SHP77 treated with DMSO at 0.1 percent for 48 hours (cell line): Measurements from ENCODE around the gene DPY30.
"Not testable (repeated sequence)": the region's sequence is repeated elsewhere in the genome, so short reads cannot be mapped to it uniquely, and the experiment has no call there.

Experiments used
- DNase-seq: peaks from one replicate; lab custom pipeline; 2025; lab: John Stamatoyannopoulos, UW

The DPY30 gene

GRCh38 chr2:32039447-32040219 lies at the start of gene DPY30:
Gene DPY30, minus strand, starts transcription at chr2:32039805. Its CDS starts 349 bp downstream, at chr2:32039456.
- peak; percentile 60 for DNase-seq

GRCh38 chr2:32074134-32074506 lies 34.5 kb upstream of the DPY30 start:
- DNase-seq, result no peak

GRCh38 chr2:32067549-32067948 lies 27.9 kb upstream of the DPY30 start:
- DNase-seq, result no peak

GRCh38 chr2:32064713-32065112 lies 25.1 kb upstream of the DPY30 start:
- DNase-seq, result no peak

- DNase-seq, result no peak
These were observed 24.5 kb upstream of the DPY30 start for GRCh38 chr2:32064021-32064601.

- peak; percentile 97 for DNase-seq
These were observed 23.9 kb upstream of the DPY30 start, which contains the start of gene SPAST for GRCh38 chr2:32063310-32064020. Gene SPAST, plus strand, starts transcription at chr2:32063556. Its CDS starts 276 bp downstream, at chr2:32063832.

GRCh38 chr2:32061973-32062861 lies 22.6 kb upstream of the DPY30 start:
- DNase-seq, result peak; percentile 25

- DNase-seq, result no peak
These were observed 21.8 kb upstream of the DPY30 start for GRCh38 chr2:32061430-32061829.

GRCh38 chr2:32060266-32060665 lies 20.7 kb upstream of the DPY30 start:
- no peak for DNase-seq

GRCh38 chr2:32058130-32058529 lies 18.5 kb upstream of the DPY30 start:
- no peak for DNase-seq

GRCh38 chr2:32054583-32054982 lies 15.0 kb upstream of the DPY30 start:
- not testable (repeated sequence) for DNase-seq

GRCh38 chr2:32051836-32052439 lies 12.3 kb upstream of the DPY30 start:
- no peak for DNase-seq

- no peak for DNase-seq
These were observed 4.0 kb upstream of the DPY30 start for GRCh38 chr2:32043561-32043960.

GRCh38 chr2:32034198-32034887 lies 5.3 kb downstream of the DPY30 start:
- DNase-seq, result not testable (repeated sequence)

- not testable (repeated sequence) for DNase-seq
These were observed 20.7 kb downstream of the DPY30 start for GRCh38 chr2:32018789-32019482.

GRCh38 chr2:32012872-32013271 lies 26.7 kb downstream of the DPY30 start:
- DNase-seq, result no peak

GRCh38 chr2:32011485-32011960 lies 28.1 kb downstream of the DPY30 start:
- DNase-seq, result no peak

GRCh38 chr2:32010670-32011484 lies 28.7 kb downstream of the DPY30 start, which contains the start of gene MEMO1:
Gene MEMO1, minus strand, starts transcription at chr2:32011008. Its CDS starts 761 bp downstream, at chr2:32010247.
- peak; percentile 80 for DNase-seq

GRCh38 chr2:32010280-32010669 lies 29.3 kb downstream of the DPY30 start:
- DNase-seq, result not testable (repeated sequence)
